HG02571 (cell line): ENCODE measurements around the gene POTEM.
"Not testable (repeated sequence)": the region's sequence is repeated elsewhere in the genome, so short reads cannot be mapped to it uniquely, and the experiment has no call there.

Experiments
- ATAC-seq: cut with Tn5 transposase; IDR thresholded peaks from one replicate; pipeline ENCODE4 v1.9.1; 2021; ENCODE audit warnings: mild to moderate bottlenecking, moderate library complexity; ENCODE audit not compliant: unreplicated experiment

Gene POTEM

DNA sequence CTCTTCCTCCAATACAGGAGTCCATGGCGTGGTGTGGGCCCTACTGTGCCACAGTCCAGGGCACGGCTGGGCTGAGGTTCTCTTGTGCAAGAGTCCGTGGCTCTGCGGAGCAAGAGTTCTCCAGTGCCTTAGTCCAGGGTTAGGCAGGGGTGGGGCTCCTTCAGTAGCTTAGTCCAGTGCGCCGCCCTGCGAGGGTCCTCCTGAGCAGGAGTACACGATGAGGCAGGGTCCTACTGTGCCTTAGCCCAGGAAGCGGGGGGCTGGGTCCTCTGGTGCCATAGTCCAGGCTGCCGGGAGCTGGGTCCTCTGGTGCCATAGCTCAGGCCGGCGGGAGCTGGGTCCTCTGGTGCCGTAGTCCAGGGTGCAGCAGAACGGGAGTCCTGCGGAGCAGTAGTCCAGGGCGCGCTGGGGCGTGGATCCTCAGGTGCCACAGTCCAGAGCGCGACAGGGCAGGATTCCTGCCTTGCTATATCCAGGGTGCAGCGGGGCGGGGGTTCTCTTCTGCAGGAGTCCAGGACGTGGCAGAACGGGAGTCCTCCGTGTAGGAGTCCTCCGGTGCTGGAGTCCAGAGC, 69.7 kb downstream of the POTEM start:
- ATAC-seq = not testable (repeated sequence)

DNA sequence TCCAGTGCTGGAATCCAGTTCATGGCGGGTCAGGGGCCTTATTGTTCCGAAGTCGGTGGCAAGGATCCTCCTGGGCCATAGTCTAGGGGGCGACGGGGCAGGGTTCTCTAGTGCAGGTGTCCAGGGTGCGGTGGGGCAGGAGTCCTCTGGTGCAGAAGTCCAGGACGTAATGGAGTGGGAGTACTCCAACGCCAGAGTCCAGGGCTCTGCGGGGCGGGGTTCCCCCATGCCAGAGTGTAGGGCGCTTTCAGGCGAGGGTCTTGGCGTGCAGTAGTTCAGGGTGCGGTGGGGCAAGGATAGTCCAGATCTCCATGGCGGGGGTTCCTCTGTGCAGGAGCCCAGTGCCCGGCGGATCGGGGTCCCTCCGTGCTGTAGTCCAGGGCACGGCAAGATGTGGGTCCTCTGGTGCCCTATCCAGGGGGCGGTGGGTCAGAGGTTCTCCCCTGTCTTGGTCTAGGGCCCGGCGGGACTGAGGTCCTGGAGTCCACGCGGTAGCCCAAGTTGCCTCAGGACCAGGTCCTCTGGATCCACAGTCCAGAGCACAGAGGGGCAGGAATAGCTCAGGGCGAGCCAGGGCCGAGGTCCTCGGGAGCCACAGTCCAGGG, 70.9 kb downstream of the POTEM start:
- ATAC-seq = not testable (repeated sequence)

DNA sequence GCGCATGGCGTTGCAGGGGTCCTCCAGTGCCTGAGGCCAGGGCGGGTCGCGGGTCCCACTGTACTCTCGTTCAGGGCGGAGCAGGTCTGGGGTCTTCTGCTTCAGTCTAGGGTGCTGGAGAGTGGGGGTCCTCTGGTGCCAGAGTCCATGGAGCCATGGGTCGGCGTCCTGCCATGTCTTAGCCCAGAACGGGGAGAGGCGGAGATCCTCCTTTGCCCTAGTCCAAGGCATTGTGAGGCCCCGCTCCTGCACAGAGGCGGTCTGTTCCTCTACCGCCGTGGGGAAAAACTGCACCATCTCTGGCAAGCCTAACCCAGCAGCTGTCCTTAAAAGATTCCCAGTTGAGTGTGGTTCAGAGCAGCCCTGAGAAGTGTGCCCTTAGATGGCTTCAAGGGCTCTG, 71.6 kb downstream of the POTEM start:
- not testable (repeated sequence) for ATAC-seq

DNA sequence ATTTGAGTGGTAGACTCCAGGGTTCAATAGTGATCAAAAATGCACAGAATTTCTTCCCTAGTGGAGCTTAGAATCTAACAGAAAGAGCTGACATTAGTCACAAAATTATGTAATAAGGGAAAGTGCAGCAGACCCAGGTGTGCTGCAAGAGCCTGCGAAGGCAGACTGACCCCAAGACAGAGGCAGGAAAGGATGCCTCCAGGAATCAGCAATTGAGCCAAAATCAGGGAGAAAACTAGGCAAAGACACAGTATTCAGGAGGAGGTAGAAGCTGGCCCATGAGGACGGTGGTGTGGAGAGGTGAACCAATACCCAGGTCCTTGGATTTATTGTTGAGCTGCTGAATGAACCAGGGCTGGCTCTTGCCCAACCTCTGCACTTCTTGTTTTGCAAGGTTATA, 76.2 kb downstream of the POTEM start:
- not testable (repeated sequence) for ATAC-seq
